H1 (cell line): ENCODE measurements around the gene NUP42. TPM values are rescaled to one million over a fixed set of nuclear protein-coding genes. Genes with fewer than 3 reads are reported as not detected.

Experiments
- CTCF ChIA-PET: fragments of 300-600 bp; sonication (Branson Sonifier 250); formaldehyde crosslinking; loops from one replicate; lab custom pipeline; 2021; ENCODE audit not compliant: partially characterized antibody; lab: Charles Lee
- POLR2A ChIA-PET: fragments of 300-600 bp; sonication (Branson Sonifier 250); formaldehyde crosslinking; loops from one replicate; lab custom pipeline; 2021; ENCODE audit warnings: inconsistent platforms; ENCODE audit not compliant: partially characterized antibody; lab: Charles Lee
- DNase-seq, 2 experiments: peaks; one replicate each; pipeline versions ENCODE4 v3.0.0 to v3.0.0-alpha.2; 2010 to 2022; ENCODE audit warnings: low spot score in 2 of 2, low read depth in 1 of 2, mixed read lengths in 1 of 2
- FAIRE-seq: peaks from 2 replicates; lab custom pipeline; 2011; peaks lifted over from hg19 to GRCh38; lab: Jason Lieb, UNC
- H2AFZ ChIP-seq: 2 replicates; pipeline ENCODE4 v1.8.1; 2012; ENCODE audit warnings: low read length, inconsistent platforms
- H2AK5ac ChIP-seq: 2 replicates; pipeline ENCODE4 v1.6.1; 2013; ENCODE audit warnings: low read depth, low read length
- H2BK120ac ChIP-seq: replicated peaks from 2 replicates; pipeline ENCODE3; 2013; ENCODE audit warnings: low read depth, low read length, inconsistent platforms
- H2BK12ac ChIP-seq: 2 replicates; pipeline ENCODE4 v1.6.1; 2013; ENCODE audit warnings: low read depth, low read length
- H2BK15ac ChIP-seq: 2 replicates; pipeline ENCODE4 v1.6.1; 2013; ENCODE audit warnings: low read length
- H2BK20ac ChIP-seq: 2 replicates; pipeline ENCODE4 v1.6.1; 2013; ENCODE audit warnings: low read length
- H2BK5ac ChIP-seq: 2 replicates; pipeline ENCODE4 v1.6.1; 2013; ENCODE audit warnings: low read depth, low read length
- H3K14ac ChIP-seq: 2 replicates; pipeline ENCODE4 v1.6.1; 2013; ENCODE audit warnings: inconsistent platforms; ENCODE audit not compliant: insufficient read length
- H3K18ac ChIP-seq: 2 replicates; pipeline ENCODE4 v1.6.1; 2013; ENCODE audit warnings: low read length; ENCODE audit errors: extremely low read depth
- H3K23ac ChIP-seq: 2 replicates; pipeline ENCODE4 v1.6.1; 2013; ENCODE audit warnings: inconsistent platforms; ENCODE audit not compliant: insufficient read length
- H3K23me2 ChIP-seq: 2 replicates; pipeline ENCODE4 v1.6.1; 2013; ENCODE audit warnings: low read depth, low read length
- H3K27ac ChIP-seq: 2 replicates; pipeline ENCODE4 v1.6.1; 2011; ENCODE audit warnings: low read depth, low read length, inconsistent platforms
- H3K27me3 ChIP-seq, 4 experiments: replicated peaks in 1 of 4; 1 replicate in 1 of 4; 2 replicates in 3 of 4; pipeline versions ENCODE4 v1.6.1 to v1.8.1; 2011 to 2013; ENCODE audit warnings: low read length in 3 of 4, mild to moderate bottlenecking in 3 of 4, inconsistent platforms in 2 of 4, mixed read lengths in 2 of 4, moderate library complexity in 1 of 4; ENCODE audit not compliant: control insufficient read depth in 3 of 4, insufficient read depth in 3 of 4; ENCODE audit errors: extremely low read depth in 1 of 4
- H3K36me3 ChIP-seq, 4 experiments: 2 replicates each; pipeline versions ENCODE4 v1.6.1 to v1.8.1; 2011 to 2013; ENCODE audit warnings: mild to moderate bottlenecking in 4 of 4, low read length in 3 of 4, moderate library complexity in 2 of 4, control low read depth in 1 of 4, inconsistent platforms in 1 of 4; ENCODE audit not compliant: insufficient read depth in 4 of 4, control insufficient read depth in 2 of 4
- H3K4ac ChIP-seq: replicated peaks from 2 replicates; pipeline ENCODE3; 2013; ENCODE audit warnings: low read length, low read depth, mixed read lengths, inconsistent platforms; ENCODE audit not compliant: insufficient read length
- H3K4me1 ChIP-seq, 4 experiments: replicated peaks in 1 of 4; 1 replicate in 1 of 4; 2 replicates in 3 of 4; pipeline versions ENCODE4 v1.6.1 to v1.8.1; 2011 to 2013; ENCODE audit warnings: low read length in 3 of 4, inconsistent platforms in 2 of 4, mixed read lengths in 1 of 4; ENCODE audit not compliant: insufficient read depth in 4 of 4, control insufficient read depth in 3 of 4
- H3K4me2 ChIP-seq, 2 experiments: 2 replicates each; pipeline versions ENCODE4 v1.6.1 to v1.8.1; 2011 to 2013; ENCODE audit warnings: low read depth in 2 of 2, low read length in 2 of 2, control low read depth in 1 of 2, inconsistent platforms in 1 of 2, mild to moderate bottlenecking in 1 of 2; ENCODE audit not compliant: insufficient read depth in 1 of 2
- H3K4me3 ChIP-seq, 4 experiments: fragments of 200-600, 300-600 bp in 1 of 4; sonication (generic), shearing (Covaris generic), sonication (Bioruptor Twin) in 1 of 4; 2 replicates each; pipeline versions ENCODE4 v1.5.1 to v1.8.1; 2011 to 2016; ENCODE audit warnings: low read length in 4 of 4, low read depth in 3 of 4, control low read depth in 2 of 4, inconsistent platforms in 2 of 4, mild to moderate bottlenecking in 2 of 4, mixed read lengths in 1 of 4, moderate library complexity in 1 of 4; ENCODE audit not compliant: insufficient read depth in 2 of 4; ENCODE audit errors: extremely low read depth in 1 of 4
- H3K56ac ChIP-seq: replicated peaks from 2 replicates; pipeline ENCODE3; 2013; ENCODE audit warnings: low read depth, mild to moderate bottlenecking, mixed read lengths, low read length, inconsistent platforms; ENCODE audit not compliant: insufficient read length
- H3K79me1 ChIP-seq: 2 replicates; pipeline ENCODE4 v1.6.1; 2013; ENCODE audit warnings: low read depth, low read length, control low read depth
- H3K79me2 ChIP-seq, 2 experiments: 2 replicates each; pipeline versions ENCODE4 v1.6.1 to v1.8.1; 2012 to 2013; ENCODE audit warnings: low read length in 2 of 2, mild to moderate bottlenecking in 2 of 2, inconsistent platforms in 1 of 2; ENCODE audit not compliant: insufficient read depth in 2 of 2, control insufficient read depth in 1 of 2
- H3K9ac ChIP-seq, 4 experiments: replicated peaks in 1 of 4; 1 replicate in 1 of 4; 2 replicates in 3 of 4; pipeline versions ENCODE4 v1.6.1 to v1.8.1; 2011 to 2013; ENCODE audit warnings: low read depth in 3 of 4, low read length in 3 of 4, control low read depth in 2 of 4, mild to moderate bottlenecking in 2 of 4, moderate library complexity in 2 of 4, inconsistent platforms in 1 of 4; ENCODE audit errors: extremely low read depth in 1 of 4
- H3K9me3 ChIP-seq, 2 experiments: 2 replicates each; pipeline versions ENCODE4 v1.6.1 to v1.8.1; 2012 to 2013; ENCODE audit warnings: mild to moderate bottlenecking in 2 of 2, moderate library complexity in 2 of 2, control low read depth in 1 of 2, inconsistent platforms in 1 of 2, low read depth in 1 of 2, low read length in 1 of 2, mixed read lengths in 1 of 2; ENCODE audit not compliant: insufficient read depth in 2 of 2
- H4K20me1 ChIP-seq, 2 experiments: replicated peaks in 1 of 2; 2 replicates each; pipeline versions ENCODE3 to v1.8.1; 2011 to 2013; ENCODE audit warnings: inconsistent platforms in 2 of 2, low read length in 2 of 2, mild to moderate bottlenecking in 1 of 2; ENCODE audit not compliant: insufficient read depth in 2 of 2, control insufficient read depth in 1 of 2
- H4K5ac ChIP-seq: 2 replicates; pipeline ENCODE4 v1.6.1; 2013; ENCODE audit warnings: low read length, low read depth, mixed read lengths, inconsistent platforms; ENCODE audit not compliant: insufficient read length
- H4K8ac ChIP-seq: 2 replicates; pipeline ENCODE4 v1.8.0; 2013; ENCODE audit warnings: mild to moderate bottlenecking, moderate library complexity, low read length, inconsistent platforms; ENCODE audit not compliant: insufficient read depth; ENCODE audit errors: extremely low read depth
- H4K91ac ChIP-seq: replicated peaks from 2 replicates; pipeline ENCODE3; 2013; ENCODE audit warnings: low read length, mixed read lengths, inconsistent platforms; ENCODE audit not compliant: insufficient read length
- TBP ChIP-seq: IDR thresholded peaks from 2 replicates; pipeline ENCODE4 v1.6.1; 2011; ENCODE audit warnings: low read depth, low read length, improper control_type of control experiment
- WGBS, 2 experiments: shearing (Covaris generic) in 1 of 2; methylation state at CpG; one replicate each; pipeline versions ENCODE4 v1.1.6 to v1.1.7; 2013 to 2015; ENCODE audit warnings: low lambda C conversion rate in 2 of 2, mixed read lengths in 2 of 2, inconsistent platforms in 1 of 2, low coverage in 1 of 2, missing lambda C conversion rate in 1 of 2; ENCODE audit not compliant: insufficient replicate concordance in 2 of 2, insufficient coverage in 1 of 2, insufficient read length in 1 of 2; ENCODE audit errors: extremely low coverage in 1 of 2, missing lambda C conversion rate in 1 of 2; 5-methylcytosine and 5-hydroxymethylcytosine counted together
- polyA plus RNA-seq, 7 experiments: library from polyadenylated mRNA; depleted of rRNA in 3 of 7; stranded (reverse) in 5 of 7; unstranded in 2 of 7; fragments of >200 nt in 5 of 7; fragments of 200-250 nt in 2 of 7; gene quantifications; 1 replicate in 5 of 7; 2 replicates in 1 of 7; 4 replicates in 1 of 7; pipeline versions ENCODE4 v1.2.1 to v1.2.3, GENCODE V29; 2011 to 2013; ENCODE audit warnings: missing spikeins in 2 of 7, mixed read lengths in 2 of 7
- total RNA-seq: library from RNA; stranded (reverse); fragmentation: NEBNext Ultra II Directional; extraction: Animal tissue kit (Norgen Biotek cat#: 25700); gene quantifications from 2 replicates; pipeline ENCODE4 v1.2.1, GENCODE V29; 2021
- TF ChIP-seq, protein P1 (sequence below): IDR thresholded peaks from 2 replicates; pipeline ENCODE4 v1.6.1; 2012; ENCODE audit warnings: inconsistent platforms

Gene NUP42
- total and polyA plus RNA-seq, 2 of the 8 experiments (the other 6 are each of a cell fraction or from before 2014, with no cell fraction given), result 31.8 to 41.2 TPM

DNA sequence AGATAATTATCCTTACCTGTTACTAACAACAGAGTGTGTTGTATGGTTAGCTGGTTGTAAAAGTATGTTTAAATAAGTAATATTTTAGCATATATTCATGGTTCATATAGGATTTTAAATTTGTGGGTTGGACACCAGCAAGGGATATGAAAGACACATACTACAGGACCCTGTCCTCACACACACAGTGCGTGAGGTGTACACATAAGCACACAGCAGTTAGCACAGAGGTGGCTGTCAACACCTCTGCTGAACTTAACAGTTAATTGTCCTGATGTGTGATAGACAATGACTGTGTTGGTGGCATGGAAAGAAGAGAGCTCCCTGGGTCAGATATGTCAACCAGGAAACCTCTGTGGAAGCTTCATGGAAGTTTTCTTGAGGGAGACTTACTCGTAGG lies 23.3 kb upstream of the NUP42 start:
- H3K4ac ChIP-seq, result no peak overlapping the region
- no peaks in the 10 kb centered on the region for H3K79me2 ChIP-seq
- no peak overlapping the region for H3K56ac ChIP-seq
- H4K5ac ChIP-seq, result no peak overlapping the region
- H3K18ac ChIP-seq, result no peak overlapping the region
- H3K4me3 ChIP-seq, result no peak overlapping the region
- H2BK15ac ChIP-seq, result no peak overlapping the region
- H3K4me2 ChIP-seq, result no peak overlapping the region
- no peaks in the 10 kb centered on the region for H3K79me1 ChIP-seq
- H2AFZ ChIP-seq, result no peak overlapping the region
- no peaks in the 10 kb centered on the region for H3K9me3 ChIP-seq
- no peak overlapping the region for H2BK5ac ChIP-seq
- POLR2A ChIA-PET, result interaction anchor here (0.9 to 1.1 kb wide), 3 partner anchors 14 to 336 kb away, joined by 3 read pairs; partner anchors contain the start of gene TOMM7
- no peak overlapping the region for H3K27ac ChIP-seq
- H3K4me1 ChIP-seq, result no peaks in the 10 kb centered on the region
- H2BK20ac ChIP-seq, result no peak overlapping the region
- no peak for FAIRE-seq
- H3K23me2 ChIP-seq, result no peaks in the 10 kb centered on the region
- no peak overlapping the region for H3K14ac ChIP-seq
- no peak overlapping the region for H2BK120ac ChIP-seq
- WGBS, 2 experiments, result 91% methylated on average over 2 of the region's 2 CpGs; no CpG with 5 or more reads in 1 of the 2 experiments
- no peak for DNase-seq
- no peak overlapping the region for H4K91ac ChIP-seq
- no peaks in the 10 kb centered on the region for H3K27me3 ChIP-seq
- H4K20me1 ChIP-seq, result no peaks in the 10 kb centered on the region
- H3K23ac ChIP-seq, result no peak overlapping the region
- no peak overlapping the region for H3K9ac ChIP-seq
- TF ChIP-seq, protein P1, sequence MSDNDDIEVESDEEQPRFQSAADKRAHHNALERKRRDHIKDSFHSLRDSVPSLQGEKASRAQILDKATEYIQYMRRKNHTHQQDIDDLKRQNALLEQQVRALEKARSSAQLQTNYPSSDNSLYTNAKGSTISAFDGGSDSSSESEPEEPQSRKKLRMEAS, result no peak
- no peak for TF ChIP-seq TBP
- H2AK5ac ChIP-seq, result no peak overlapping the region
- no peak overlapping the region for H4K8ac ChIP-seq
- CTCF ChIA-PET, result interaction anchor here (0.7 to 1.5 kb wide), 3 partner anchors 14 to 68 kb away, joined by 3 to 4 read pairs (median 3); no protein-coding TSS in a partner anchor
- H2BK12ac ChIP-seq, result no peak overlapping the region
- peaks cover 0 to 20% (median 7%) of the 10 kb centered on the region in 4 experiments; a peak in 4 of 8 replicates for H3K36me3 ChIP-seq
